Body of pancreas (tissue), 4 donors: Measurements from ENCODE around the gene ZNF254. TPM values are rescaled to one million over a fixed set of nuclear protein-coding genes. Genes with fewer than 3 reads are reported as not detected.
A peak's percentile ranks its signal among the peaks of the same experiment; 100 is the strongest.
"Not testable (repeated sequence)": the region's sequence is repeated elsewhere in the genome, so short reads cannot be mapped to it uniquely, and the experiment has no call there.

ENCODE experiments used
- ATAC-seq: fragments of 150-250 bp; one replicate; pipeline ENCODE4 v1.9.1; 2016
- DNase-seq, 4 donors: peaks; one replicate each; pipeline ENCODE4 v3.0.0-alpha.2; 2019
- H3K27ac ChIP-seq, 4 donors: fragments of 200-600 bp; sonication (generic); 1 replicate in 3 of 4; 2 replicates in 1 of 4; pipeline versions ENCODE4 v1.5.1 to v1.6.1; 2016 to 2019; ENCODE audit warnings: mild to moderate bottlenecking in 1 of 4, mixed read lengths in 1 of 4, moderate library complexity in 1 of 4
- H3K27me3 ChIP-seq, 2 donors: fragments of 200-600 bp; sonication (generic); one replicate each; pipeline ENCODE4 v1.6.0; 2016; ENCODE audit warnings: mild to moderate bottlenecking in 1 of 2
- H3K36me3 ChIP-seq, 2 donors: fragments of 200-600 bp; sonication (generic); replicated peaks in 1 of 2; 2 replicates each; pipeline ENCODE4 v1.5.1; 2016; ENCODE audit warnings: low read depth in 2 of 2; ENCODE audit not compliant: insufficient read depth in 1 of 2
- H3K4me1 ChIP-seq: fragments of 200-600 bp; sonication (generic); one replicate; pipeline ENCODE4 v1.6.0; 2016
- H3K4me3 ChIP-seq, 2 donors: fragments of 200-600 bp; sonication (generic); 1 replicate in 1 of 2; 2 replicates in 1 of 2; pipeline ENCODE4 v1.5.1; 2016 to 2019
- H3K9me3 ChIP-seq, 3 donors: fragments of 200-600 bp; sonication (generic); 1 replicate in 2 of 3; 2 replicates in 1 of 3; pipeline ENCODE4 v1.5.1; 2016
- CTCF ChIP-seq, 7 experiments: fragments of 450-650 bp in 4 of 7; fragments of 200-600 bp in 3 of 7; sonication (generic) in 3 of 7; IDR thresholded peaks; one replicate each; pipeline ENCODE4 v1.5.1; 2016 to 2019; ENCODE audit warnings: antibody characterized with exemption in 7 of 7
- POLR2A ChIP-seq, 3 donors: fragments of 450-650 bp; IDR thresholded peaks; one replicate each; pipeline ENCODE4 v1.6.1; 2016; ENCODE audit warnings: antibody characterized with exemption in 3 of 3, mild to moderate bottlenecking in 2 of 3
- WGBS, 2 donors: methylation state at CpG; one replicate each; pipeline ENCODE4 v1.1.5; 2017; 5-methylcytosine and 5-hydroxymethylcytosine counted together
- intact Hi-C: fragments of 100-400 bp; cut with DNase I; formaldehyde crosslinking; loops from one replicate; pipeline ENCODE4 v1.15.1; 2023
- total RNA-seq, 2 donors: library from RNA; depleted of rRNA; stranded (reverse); fragments of >200 nt; gene quantifications; one replicate each; pipeline ENCODE4 v1.1.0, GENCODE V29; 2016

The ZNF254 gene
- total RNA-seq: 10 to 100 TPM; 13.7 to 39.9 TPM

- peak; percentile 88 to 94 (median 93) for DNase-seq
- H3K36me3 ChIP-seq: no peaks in the 10 kb centered on the region
- no peaks in the 10 kb centered on the region for H3K9me3 ChIP-seq
- no peaks in the 10 kb centered on the region for H3K27me3 ChIP-seq
- peak; percentile 99 for ATAC-seq
- intact Hi-C loops: no loop called here
- H3K4me3 ChIP-seq: peak within 1 kb of the TSS; percentile 42 to 61
- 4% methylated on average over 5 to 23 of the region's 23 CpGs for WGBS, 2 donors
- H3K4me1 ChIP-seq: peaks cover 6% of the 10 kb centered on the region
- H3K27ac ChIP-seq: peak within 1 kb of the TSS; percentile 69 to 88 (median 80)
- TF ChIP-seq POLR2A (IDR thresholded peaks at IDR 0.05) (peak; percentile 71 to 96 (median 91)), CTCF (IDR thresholded peaks at IDR 0.05) (no peak)
Observed at GRCh38 chr19:24086974-24087595, at the start of gene ZNF254. ZNF254 (plus strand) TSS chr19:24087187; CDS start chr19:24087308, 121 bp downstream.

GRCh38 chr19:24040621-24041020 is 46.4 kb upstream of the ZNF254 start:
- H3K4me3 ChIP-seq: no peak overlapping the region
- DNase-seq (no peak), ATAC-seq (no peak)
- intact Hi-C loops: loop anchor here (10.0 kb wide), 1 partner anchor 276 kb away; a partner anchor contains a TSS
- peaks cover 27% of the 10 kb centered on the region for H3K4me1 ChIP-seq
- TF ChIP-seq POLR2A (IDR thresholded peaks at IDR 0.05) (no peak), CTCF (IDR thresholded peaks at IDR 0.05) (no peak)
- no peaks in the 10 kb centered on the region for H3K9me3 ChIP-seq
- 93 to 95% methylated on average over 3 of the region's 3 CpGs for WGBS, 2 donors
- H3K27me3 ChIP-seq: no peaks in the 10 kb centered on the region
- H3K36me3 ChIP-seq: peaks cover 0 to 3% of the 10 kb centered on the region in 2 donors
- H3K27ac ChIP-seq: no peak overlapping the region

- WGBS, 2 donors: 93% methylated on average over 17 of the region's 32 CpGs; no CpG with 5 or more reads in 1 of the 2 donors
- H3K36me3 ChIP-seq, DNase-seq, H3K9me3 ChIP-seq, ATAC-seq, H3K27ac ChIP-seq, H3K27me3 ChIP-seq, H3K4me3 ChIP-seq: not testable (repeated sequence)
- intact Hi-C loops: loop anchor here (10.0 kb wide), 1 partner anchor 277 kb away; a partner anchor contains a TSS
- peaks cover 20% of the 10 kb centered on the region for H3K4me1 ChIP-seq
Observed at GRCh38 chr19:24041326-24041725, 45.7 kb upstream of the ZNF254 start.

- 89 to 93% methylated on average over 1 of the region's 1 CpG for WGBS, 2 donors
- no peak for ATAC-seq
- no peaks in the 10 kb centered on the region for H3K4me1 ChIP-seq
- TF ChIP-seq POLR2A (IDR thresholded peaks at IDR 0.05): no peak
- no peak for TF ChIP-seq CTCF (IDR thresholded peaks at IDR 0.05)
- H3K27me3 ChIP-seq: no peaks in the 10 kb centered on the region
- no peak for DNase-seq
- no peak overlapping the region for H3K27ac ChIP-seq
- no peak overlapping the region for H3K4me3 ChIP-seq
- intact Hi-C loops: loop anchor here (10.0 kb wide), 1 partner anchor 282 kb away; a partner anchor contains a TSS
- peaks cover 8 to 22% of the 10 kb centered on the region in 2 donors for H3K36me3 ChIP-seq
- no peaks in the 10 kb centered on the region for H3K9me3 ChIP-seq
Observed at GRCh38 chr19:24046550-24046949, 40.4 kb upstream of the ZNF254 start.

GRCh38 chr19:24048261-24048660 is 38.7 kb upstream of the ZNF254 start:
- TF ChIP-seq CTCF (IDR thresholded peaks at IDR 0.05) (no peak), POLR2A (IDR thresholded peaks at IDR 0.05) (no peak)
- H3K9me3 ChIP-seq: no peaks in the 10 kb centered on the region
- no peaks in the 10 kb centered on the region for H3K27me3 ChIP-seq
- intact Hi-C loops: loop anchor here (10.0 kb wide), 1 partner anchor 283 kb away; a partner anchor contains a TSS
- no peak overlapping the region for H3K27ac ChIP-seq
- no peak for DNase-seq
- no peaks in the 10 kb centered on the region for H3K4me1 ChIP-seq
- peaks cover 8 to 29% of the 10 kb centered on the region in 2 donors for H3K36me3 ChIP-seq
- 97 to 98% methylated on average over 5 to 10 of the region's 10 CpGs for WGBS, 2 donors
- ATAC-seq: no peak
- H3K4me3 ChIP-seq: no peak overlapping the region
